GM19395 (cell line): ENCODE measurements around the gene LSG1.
A peak's percentile ranks its signal among the peaks of the same experiment; 100 is the strongest.

Source experiments
- ATAC-seq: cut with Tn5 transposase; IDR thresholded peaks from one replicate; pipeline ENCODE4 v1.9.1; 2021; ENCODE audit warnings: mild to moderate bottlenecking, moderate library complexity; ENCODE audit not compliant: unreplicated experiment

The LSG1 gene

DNA sequence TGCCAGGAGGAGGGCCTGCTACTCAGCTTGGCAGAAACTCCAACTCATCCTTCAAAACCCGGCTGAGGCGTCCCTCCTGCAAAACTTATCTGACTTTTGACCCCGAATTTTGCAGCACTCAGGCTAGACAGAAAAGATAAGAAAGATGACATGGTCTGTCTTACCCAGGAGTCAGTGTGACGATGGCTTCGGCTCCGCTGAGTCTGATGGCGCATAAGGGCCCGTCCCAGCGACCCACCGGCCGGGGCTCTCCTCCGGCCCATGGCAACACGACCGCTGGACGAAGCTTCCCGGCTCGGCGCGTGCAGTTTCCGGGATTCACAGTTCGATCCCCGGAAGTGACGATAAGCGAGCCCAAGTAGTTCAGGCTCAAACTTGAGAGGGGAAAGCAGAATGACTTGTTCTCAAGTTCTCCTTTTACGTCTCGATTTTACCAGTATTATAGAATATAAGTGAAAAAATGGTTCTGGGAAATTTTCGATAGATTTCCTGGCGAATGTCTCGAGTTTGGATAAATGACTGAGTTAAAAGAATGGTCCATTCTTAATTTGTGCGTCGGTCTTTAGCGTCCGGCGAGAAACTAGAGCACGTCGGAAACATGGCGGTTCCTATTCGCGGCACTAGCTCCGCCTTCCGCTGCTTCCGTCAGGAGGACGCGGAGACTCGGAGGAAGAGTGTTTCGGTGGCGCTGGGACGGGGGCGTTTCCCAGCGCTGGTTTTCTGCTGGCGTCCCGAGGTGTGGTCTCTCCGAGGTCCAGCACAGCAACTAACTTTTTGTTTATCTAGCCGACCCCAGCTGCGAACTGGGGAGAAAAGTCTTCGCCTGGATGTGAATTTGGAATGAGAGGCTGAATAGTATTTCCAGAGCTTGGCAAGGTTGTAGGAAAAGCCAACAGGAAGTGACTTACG, at the start of gene LSG1:
LSG1 (minus strand) TSS at position 292 of the 909 bp plus-strand sequence; CDS start at position 263, 29 bp downstream.
- ATAC-seq, result peak; percentile 91

DNA sequence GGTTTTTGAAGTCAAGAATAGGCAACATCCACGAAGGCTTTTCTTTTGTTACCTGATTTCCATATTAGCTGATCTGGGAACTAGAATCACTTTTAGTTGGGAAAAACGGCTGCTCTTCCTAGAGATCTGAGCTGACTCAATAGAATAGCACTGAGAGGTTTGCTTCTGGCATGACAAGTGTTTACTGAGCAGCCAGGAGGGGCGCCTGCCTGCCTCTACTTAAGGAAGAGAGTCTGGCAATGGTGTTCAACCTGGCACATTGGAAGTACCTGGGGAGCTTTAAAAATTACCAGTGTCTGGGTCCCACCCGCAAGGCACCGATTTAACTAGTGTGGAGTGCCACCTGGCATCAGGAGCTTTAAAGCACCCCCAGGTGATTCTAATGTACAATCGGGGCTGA, 48.1 kb upstream of the LSG1 start:
- no peak for ATAC-seq

DNA sequence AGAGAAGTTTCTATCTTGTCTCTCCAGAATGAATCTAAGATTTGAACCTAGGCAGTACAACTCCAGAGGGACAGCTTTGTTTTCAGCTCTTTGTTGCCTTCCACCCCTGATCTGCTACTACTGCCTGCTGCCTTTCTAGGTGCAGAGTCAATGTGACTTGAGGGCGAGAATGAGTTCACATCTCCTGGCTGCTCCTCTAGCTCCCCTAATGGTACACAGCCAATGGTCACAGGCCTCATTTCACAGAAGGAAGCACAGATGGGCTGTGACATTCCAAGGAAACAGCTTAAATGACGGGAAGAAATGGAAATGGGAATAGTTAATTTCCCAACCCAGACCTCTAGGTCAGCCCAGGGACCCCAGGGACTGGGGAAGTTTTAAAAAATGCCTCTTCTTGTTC, 46.1 kb upstream of the LSG1 start:
- ATAC-seq, result no peak

DNA sequence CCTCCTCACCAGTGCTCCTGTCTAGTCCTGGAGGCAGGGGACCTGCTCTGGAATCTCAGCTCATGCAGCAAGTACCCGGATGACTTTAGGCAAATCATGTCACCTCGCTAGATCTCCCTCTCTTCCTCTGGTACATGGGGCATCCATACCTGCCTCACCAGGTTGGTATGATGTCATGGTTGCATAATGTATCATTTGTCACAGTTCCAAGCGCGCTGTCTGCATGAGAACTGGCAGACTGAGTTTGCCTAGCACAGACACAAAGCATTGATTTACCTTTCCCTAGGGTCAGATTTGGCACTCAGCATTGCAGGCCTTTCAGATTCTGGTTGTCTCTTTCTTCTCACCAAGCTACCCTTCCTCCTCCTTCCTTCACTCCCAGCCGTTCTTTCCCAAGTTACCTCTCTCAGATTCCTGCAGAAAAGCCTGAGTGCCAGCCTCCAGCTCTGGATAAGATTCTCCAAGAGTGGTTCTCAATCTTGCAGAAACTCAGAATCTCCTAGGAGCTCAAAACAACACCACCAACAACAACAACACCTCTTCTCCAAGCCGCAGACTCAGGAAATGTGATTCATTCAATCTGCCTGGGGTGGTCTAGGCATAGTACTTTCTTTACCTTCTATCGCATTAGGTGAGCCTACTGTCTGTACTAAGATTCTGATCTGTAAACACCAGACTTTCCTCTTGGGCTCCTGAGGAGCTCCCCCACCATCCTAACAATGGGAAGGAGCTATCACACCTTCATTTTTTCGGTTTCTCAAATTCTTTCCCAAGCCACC, 43.2 kb upstream of the LSG1 start:
- ATAC-seq, result no peak

DNA sequence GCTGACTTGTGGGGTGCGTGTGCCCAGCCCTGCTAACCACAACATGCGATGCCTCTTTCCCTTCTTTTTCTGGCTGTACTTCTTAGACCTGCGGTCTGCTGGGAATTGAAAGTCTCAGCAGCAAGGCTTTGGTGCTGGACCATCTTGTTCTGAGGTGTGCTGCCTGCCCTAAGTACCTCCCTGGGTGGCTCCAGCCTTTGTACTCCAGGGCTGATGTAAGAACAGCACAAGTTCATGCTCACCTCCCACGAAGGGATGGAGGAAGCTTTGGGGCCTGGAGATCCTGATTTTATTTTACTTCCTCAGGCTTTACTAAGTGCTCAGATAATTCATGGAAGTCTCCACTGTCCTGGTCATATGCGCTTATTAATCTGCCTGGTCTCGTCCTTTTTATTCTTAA, 42.6 kb upstream of the LSG1 start:
- ATAC-seq, result no peak

DNA sequence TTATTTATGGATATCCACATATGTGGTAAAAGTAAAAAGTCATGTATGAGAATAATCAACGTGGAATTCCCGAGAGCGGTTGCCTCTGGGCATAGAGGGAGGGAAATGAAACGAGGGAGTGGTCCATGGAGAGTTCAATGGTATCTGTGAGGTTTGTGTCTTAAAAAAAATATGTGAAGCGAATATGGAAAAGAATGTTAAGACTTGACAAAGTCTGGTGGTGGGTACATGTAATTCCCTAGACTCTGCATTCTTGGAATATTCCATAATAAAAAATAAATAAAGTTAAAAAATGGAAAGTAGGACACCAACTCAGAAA, 42.1 kb upstream of the LSG1 start:
- ATAC-seq, result no peak

DNA sequence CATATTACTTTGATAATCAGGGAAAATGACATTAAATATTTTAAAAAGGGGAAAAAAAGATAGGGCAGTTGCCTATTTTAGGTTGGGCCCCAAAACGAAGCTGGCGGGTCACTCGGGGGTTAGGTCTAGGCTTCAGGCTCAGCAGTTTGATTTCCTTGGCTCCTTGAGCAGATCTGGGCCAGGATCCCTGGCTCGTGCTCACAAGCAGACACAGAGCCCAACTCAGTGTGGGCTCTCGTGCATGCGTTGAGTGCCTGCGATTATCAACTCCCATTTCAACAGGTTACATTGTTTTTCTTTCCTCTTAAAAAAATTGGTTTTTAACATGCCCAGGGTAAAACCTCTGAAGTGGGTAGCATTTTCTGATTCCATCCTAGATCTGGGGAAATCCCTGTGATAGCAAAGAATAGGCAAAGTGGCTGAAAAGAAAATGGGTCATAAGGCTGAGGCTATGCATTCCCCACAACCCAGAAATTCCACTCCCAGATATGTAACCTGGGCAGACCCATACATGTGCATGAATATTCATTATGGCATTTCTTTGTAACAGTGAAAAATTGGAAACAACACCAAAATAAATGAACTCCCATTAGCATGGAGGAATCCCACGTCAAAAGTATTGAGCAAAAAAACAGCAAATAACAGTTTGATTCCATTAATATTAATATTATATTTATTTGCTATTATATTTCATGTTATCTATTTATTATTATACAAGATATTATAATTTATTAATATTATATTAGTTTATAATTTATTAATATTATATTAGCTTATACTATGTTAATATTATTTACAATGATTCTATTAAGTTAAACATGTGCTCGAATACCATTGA, 41.5 kb upstream of the LSG1 start:
- ATAC-seq, result no peak

DNA sequence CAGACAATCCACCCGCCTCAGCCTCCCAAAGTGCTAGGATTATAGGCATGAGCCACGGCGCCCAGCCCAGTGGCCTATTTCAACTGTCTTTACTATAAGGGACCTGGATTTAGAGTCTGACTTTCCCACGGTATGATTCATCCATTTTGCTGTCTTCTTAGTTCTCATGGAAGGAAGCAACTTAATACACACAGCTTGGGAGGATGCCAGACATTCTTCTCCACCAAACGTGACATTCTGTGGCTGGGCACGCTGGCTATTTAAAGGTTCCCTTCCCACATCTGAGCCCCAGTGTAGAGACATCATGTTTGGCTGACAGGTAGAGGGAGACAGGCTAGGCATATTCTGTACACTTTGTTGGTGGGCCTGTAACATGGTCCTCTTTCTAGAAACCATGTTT, 39.9 kb upstream of the LSG1 start:
- no peak for ATAC-seq

DNA sequence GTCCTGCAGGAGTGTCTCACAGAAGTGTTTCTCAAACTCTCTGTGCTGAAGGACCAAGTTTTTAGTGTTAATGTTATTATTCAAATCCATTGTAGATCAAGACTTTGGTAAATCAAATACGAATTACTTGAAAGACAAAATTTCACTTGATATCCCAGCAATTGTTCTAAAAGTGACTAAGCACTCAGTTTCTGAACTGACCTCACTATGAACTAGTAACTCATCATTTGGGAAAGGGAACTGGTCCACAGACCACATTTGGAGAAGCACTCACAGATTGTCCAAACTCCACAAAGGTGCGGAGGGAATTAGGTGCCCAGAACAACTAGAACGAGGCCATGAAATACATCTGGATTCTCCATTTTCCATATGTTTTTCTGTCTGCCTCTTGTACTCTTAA, 39.3 kb upstream of the LSG1 start:
- ATAC-seq, result no peak

DNA sequence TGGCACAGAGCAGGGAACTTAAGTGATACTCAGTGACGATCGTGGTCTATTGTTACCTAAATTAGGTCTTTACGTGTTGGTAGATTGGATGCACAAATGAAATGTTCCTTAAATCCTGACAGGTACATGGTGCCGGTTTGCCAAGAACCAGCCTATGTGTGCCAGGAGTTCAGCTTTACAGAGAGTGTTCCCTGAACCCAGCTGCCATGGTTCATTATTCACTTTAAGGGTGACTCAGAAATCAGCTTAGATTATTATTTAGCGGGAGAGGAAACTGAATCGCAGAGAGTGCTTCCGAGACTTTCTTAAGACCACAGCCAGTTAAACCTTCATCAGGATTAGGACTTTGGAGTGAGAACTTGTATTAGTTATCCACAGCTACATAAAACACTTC, 35.2 kb upstream of the LSG1 start:
- ATAC-seq, result no peak

DNA sequence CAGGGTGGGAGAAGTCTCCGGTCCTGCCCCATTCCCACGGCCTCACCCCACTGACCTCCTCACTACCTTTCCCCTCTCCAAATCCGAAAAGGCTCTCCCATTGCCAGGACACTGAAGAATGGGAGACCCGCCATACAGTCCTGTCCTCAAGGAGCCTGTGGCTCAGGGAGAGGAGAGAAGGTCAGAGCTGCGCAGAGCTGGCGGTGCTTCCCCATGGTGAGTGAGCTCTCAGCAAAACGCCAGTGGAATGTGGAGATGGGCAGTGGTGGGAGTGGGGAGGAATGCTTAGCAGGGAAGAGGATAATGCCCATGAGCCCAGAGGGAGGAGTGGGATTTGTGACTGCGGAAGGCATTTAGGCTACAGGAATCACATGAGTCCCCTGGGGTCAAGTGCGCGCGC, 33.8 kb upstream of the LSG1 start:
- no peak for ATAC-seq

DNA sequence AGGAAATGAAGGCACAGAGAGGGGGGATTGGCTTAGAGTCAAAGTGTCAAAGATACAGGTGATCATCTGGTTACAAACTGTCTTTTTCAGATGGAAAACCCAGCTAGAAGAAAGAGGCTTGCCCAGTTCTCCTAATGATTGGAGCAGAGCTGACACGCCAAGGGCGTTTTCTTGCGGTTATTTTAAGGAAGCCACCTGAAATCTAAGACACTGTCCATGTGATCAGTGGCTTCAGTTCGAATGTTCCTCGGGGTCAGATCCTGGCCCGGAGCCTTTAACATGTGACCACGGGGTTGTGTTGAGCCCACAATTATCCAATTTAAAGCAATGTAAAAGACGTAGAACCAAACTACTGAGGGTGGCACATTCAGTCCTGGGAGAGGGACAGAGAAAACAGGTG, 33.2 kb upstream of the LSG1 start:
- ATAC-seq, result no peak

DNA sequence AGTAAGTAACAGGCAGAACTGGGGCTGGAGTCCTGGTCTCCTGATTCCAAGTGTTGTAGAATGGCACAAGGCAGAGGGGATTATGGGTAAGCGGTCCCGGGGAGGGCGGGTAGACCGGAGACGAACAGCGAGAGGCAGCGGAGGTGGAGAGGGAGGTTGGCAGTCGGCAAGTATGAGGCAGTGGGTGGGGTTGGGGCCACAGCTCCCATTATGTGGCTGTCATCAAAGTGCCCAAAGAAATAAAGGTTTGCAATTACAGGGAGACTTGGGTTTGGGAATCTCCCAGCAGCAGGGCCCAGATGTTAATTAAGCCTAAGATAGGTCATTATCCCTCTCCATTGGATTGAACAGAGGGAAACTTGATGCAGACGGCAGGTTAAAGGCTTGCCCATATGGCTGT, 30.6 kb upstream of the LSG1 start:
- no peak for ATAC-seq

DNA sequence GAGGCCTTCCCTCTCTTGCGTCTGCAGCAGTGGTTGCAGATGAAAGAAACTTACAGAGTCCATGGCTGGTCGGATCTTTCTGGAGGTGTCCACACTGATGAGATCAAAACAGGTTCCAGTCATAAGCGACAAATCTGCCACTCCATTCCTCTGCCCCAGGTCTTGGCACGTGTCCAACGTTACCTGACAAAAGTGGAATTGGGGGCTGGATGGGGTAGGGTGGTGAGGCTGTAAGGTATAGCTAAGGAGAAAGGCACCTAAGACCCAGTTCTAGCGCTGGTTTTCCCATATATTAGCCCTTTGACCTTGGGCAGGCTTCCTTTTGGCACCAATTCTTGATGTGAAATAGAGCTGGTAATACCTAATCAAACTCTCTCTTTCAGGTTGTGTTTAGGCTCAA, 24.7 kb upstream of the LSG1 start:
- ATAC-seq, result no peak

DNA sequence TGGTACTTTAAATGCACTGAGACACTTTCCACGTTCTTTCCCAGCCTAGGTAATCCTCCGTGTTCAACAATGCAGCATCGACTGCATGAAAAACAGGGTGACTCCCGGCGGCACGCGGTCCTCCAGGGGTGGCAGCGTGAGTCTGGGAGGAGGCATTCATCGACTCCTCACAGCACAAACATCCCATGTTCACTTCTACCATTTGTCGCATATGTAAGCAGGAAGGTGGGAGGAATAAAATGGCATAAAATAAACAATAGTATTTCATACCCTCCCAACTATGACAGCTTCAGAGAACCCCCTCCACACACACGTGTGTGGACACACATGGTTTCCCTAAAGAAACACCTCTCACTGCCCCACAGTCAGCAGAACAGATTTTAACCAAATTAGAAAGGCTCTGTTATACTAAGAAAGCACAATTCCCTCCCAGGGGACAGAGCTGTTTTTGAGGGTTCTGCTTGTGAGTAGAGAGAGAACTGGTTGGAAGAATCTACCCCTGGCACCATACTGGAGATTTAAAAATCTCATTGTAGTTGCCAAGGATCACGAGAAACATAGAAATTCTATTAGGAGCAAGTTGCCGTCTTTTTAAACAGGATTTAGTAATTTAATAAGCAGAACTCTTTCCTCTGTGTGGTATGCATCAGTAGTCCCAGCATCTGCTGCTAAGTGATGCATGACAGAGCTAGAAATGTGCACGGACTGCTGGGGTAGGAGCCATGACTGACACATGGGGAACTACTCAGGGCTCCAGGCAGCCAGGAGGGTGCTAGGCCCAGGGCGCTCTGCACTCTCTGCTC, 19.7 kb upstream of the LSG1 start:
- ATAC-seq, result peak; percentile 79

DNA sequence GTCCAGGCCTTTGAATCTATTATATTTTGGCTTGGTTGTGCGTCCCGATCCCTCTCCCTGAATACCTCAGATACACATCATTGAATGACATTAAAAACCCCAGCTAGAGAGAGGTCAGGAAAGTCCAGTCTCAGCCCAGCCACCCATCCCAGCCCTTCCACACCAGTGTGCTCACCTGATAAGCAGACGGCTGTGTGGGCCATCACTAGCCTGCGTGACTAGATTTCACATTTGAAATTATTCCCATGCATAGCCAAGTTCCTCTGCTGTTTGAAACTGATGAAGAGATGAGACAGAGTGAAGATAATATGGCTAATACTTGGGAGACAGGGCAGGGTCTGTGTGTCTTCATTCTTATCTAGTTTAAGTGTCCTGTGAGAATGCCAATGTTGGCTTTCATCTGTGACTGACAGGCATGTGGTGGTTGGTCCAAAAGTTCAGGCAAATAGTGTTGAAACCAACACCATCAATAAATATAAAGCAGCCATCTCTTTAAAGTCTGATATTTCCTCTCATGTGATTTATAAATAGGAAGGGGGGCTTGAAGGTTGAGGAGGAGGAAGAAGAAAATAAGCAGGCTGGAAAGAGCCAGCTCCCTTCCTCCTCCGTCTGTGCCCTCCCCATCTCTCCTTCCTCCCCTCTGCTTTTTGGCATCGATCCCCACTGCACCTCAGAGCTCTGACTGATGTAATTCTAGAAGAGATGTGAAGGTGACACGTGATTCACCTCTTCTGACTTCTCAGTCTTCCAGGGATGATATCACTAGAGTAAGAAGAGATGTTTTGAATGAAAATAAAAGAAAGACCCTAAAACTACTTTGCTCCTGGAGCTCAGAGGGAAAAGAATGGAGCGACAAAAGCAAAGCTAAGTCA, 18.7 kb upstream of the LSG1 start:
- ATAC-seq, result no peak

DNA sequence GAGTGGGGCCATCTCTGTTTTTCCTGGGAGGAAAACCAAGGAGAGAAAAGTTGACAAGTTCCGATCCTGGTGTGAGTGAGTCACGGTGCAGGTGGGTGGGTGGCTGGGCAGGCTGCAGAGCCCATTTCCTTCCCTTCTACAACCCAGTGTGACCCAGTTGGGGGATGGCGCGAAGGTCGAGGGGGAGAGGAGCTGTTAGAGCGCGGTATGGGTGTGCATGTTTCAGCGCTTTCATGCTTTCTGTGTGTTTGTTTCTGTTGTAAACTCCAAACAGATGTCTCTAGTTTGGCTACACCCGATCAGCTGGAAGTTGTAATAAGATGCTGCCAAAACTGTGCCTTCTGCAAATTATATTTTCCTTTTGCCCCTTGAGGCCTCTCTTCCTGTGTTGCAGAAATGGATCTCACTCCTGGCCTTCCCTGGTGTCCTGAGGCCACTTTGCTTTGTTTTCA, 17.5 kb upstream of the LSG1 start:
- no peak for ATAC-seq

DNA sequence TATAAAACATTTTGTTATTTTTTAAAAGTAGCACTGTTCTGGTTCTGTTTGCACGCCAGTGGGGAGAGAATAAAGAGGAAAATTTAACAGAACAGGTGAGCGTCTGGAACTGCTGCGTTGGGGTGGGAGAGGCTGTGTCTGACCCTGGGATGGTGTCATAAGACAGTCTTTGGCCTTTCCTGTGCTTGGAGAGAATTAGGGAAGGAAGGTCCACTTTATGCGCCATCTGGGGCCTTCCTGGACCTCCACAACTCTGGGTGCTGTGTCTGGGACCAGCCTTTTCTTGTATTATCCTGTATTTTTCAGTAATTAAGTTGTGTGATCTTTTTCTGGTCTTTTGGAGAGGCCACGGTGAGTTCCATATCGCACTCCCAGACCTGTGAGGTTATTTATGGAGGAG, 17.0 kb upstream of the LSG1 start:
- ATAC-seq, result no peak

DNA sequence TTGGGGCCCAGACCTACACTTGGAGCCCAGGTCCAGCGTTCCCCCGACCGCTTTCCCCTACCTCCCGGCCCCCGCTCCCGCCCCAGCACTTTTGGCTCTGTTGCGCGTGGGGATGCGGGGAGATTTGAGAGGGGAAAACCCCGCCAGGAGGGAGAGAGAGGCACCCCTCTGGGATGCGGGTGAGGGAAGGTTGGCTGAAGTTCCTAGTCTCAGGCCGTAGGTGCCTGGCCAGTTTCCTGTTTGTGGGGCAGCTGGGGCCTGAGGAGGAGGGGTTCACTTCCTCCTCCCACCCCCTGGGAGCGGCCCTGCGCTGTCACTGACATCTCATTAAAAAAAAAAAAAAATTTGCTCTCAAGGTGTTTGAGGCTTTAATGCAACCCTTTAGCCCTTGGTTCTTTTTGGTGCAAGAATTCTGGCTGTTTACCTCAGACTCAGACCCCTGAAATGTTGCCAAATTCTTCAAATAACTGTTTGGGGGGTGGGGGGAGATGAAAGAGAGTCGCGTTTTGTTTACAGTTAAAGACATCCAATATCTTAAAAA, 16.3 kb upstream of the LSG1 start:
- ATAC-seq, result no peak
